PC-3 (cell line): ENCODE measurements around the gene SLC46A1. TPM values are rescaled to one million over a fixed set of nuclear protein-coding genes. Genes with fewer than 3 reads are reported as not detected.

Source experiments
- ATAC-seq: fragments of 200-7000 bp; cut with Tn5 transposase; 2 replicates; pipeline ENCODE4 v1.9.1; 2020; ENCODE audit warnings: mild to moderate bottlenecking, moderate library complexity
- BruUV-seq: library from RNA; stranded (reverse); fragments of 400-500 nt; replicated peaks from 2 replicates; lab custom pipeline; 2021; lab: Mats Ljungman, UMichigan
- CTCF ChIA-PET: fragments of 300-600 bp; sonication (Branson Sonifier 250); formaldehyde crosslinking; loops from one replicate; lab custom pipeline; 2022; ENCODE audit warnings: antibody characterized with exemption; lab: Charles Lee
- POLR2A ChIA-PET: fragments of 300-600 bp; sonication (Branson Sonifier 250); formaldehyde crosslinking; loops from one replicate; lab custom pipeline; 2022; ENCODE audit warnings: antibody characterized with exemption; ENCODE audit not compliant: unreplicated experiment; lab: Charles Lee
- DNase-seq: peaks from one replicate; pipeline ENCODE4 v3.0.0-alpha.2; 2015
- H2AFZ ChIP-seq: fragments of 300-600 bp; sonication (generic); 2 replicates; pipeline ENCODE4 v1.6.0; 2016; ENCODE audit warnings: antibody characterized with exemption, low read length
- H3F3A ChIP-seq: fragments of 300-600 bp; sonication (generic); one replicate; pipeline ENCODE4 v1.6.0; 2017; ENCODE audit warnings: antibody characterized with exemption, low read length, control low read depth, mild to moderate bottlenecking; ENCODE audit not compliant: unreplicated experiment
- H3K27ac ChIP-seq: fragments of 300-600 bp; sonication (generic); 2 replicates; pipeline ENCODE4 v1.5.1; 2016; ENCODE audit warnings: mild to moderate bottlenecking, low read length
- H3K27me3 ChIP-seq: fragments of 300-600 bp; sonication (generic); 2 replicates; pipeline ENCODE4 v1.6.1; 2016; ENCODE audit warnings: low read length, mixed read lengths
- H3K36me3 ChIP-seq: fragments of 300-600 bp; sonication (generic); 2 replicates; pipeline ENCODE4 v1.6.1; 2016; ENCODE audit warnings: low read depth, mixed run types, low read length, mixed read lengths
- H3K4me1 ChIP-seq: fragments of 300-600 bp; sonication (generic); 2 replicates; pipeline ENCODE4 v1.5.1; 2016; ENCODE audit warnings: low read length; ENCODE audit not compliant: insufficient read depth
- H3K4me2 ChIP-seq: fragments of 300-600 bp; sonication (generic); 2 replicates; pipeline ENCODE4 v1.6.0; 2016; ENCODE audit warnings: low read length
- H3K4me3 ChIP-seq: fragments of 300-600 bp; sonication (generic); 2 replicates; pipeline ENCODE4 v1.5.1; 2016; ENCODE audit warnings: mild to moderate bottlenecking, low read length, mixed read lengths
- H3K79me2 ChIP-seq: fragments of 300-600 bp; sonication (generic); 2 replicates; pipeline ENCODE4 v1.6.1; 2017; ENCODE audit warnings: low read length, mixed read lengths
- H3K9ac ChIP-seq: fragments of 300-600 bp; sonication (generic); 2 replicates; pipeline ENCODE4 v1.6.0; 2016; ENCODE audit warnings: mild to moderate bottlenecking, low read length
- H3K9me2 ChIP-seq: fragments of 300-600 bp; sonication (generic); replicated peaks from 2 replicates; pipeline ENCODE4 v1.6.1; 2016; ENCODE audit warnings: mixed run types, low read length, mixed read lengths
- H3K9me3 ChIP-seq: fragments of 300-600 bp; sonication (generic); 2 replicates; pipeline ENCODE4 v1.6.1; 2016; ENCODE audit warnings: low read length, mixed read lengths
- H4K20me1 ChIP-seq: fragments of 300-600 bp; sonication (generic); 2 replicates; pipeline ENCODE4 v1.6.1; 2016; ENCODE audit warnings: low read length, mixed read lengths
- CTCF ChIP-seq: fragments of 300-600 bp; sonication (generic); conservative IDR thresholded peaks from 2 replicates; pipeline ENCODE4 v1.5.1; 2017; ENCODE audit warnings: antibody characterized with exemption, low read depth, mild to moderate bottlenecking, low read length
- EZH2 ChIP-seq: fragments of 300-600 bp; sonication (generic); IDR thresholded peaks from one replicate; pipeline ENCODE4 v1.6.1; 2017; ENCODE audit warnings: antibody characterized with exemption, mild to moderate bottlenecking, low read length; ENCODE audit not compliant: unreplicated experiment
- EZH2phosphoT487 ChIP-seq: fragments of 300-600 bp; sonication (generic); IDR thresholded peaks from 2 replicates; pipeline ENCODE4 v1.6.1; 2018; ENCODE audit warnings: mild to moderate bottlenecking, antibody characterized with exemption, low read length, borderline replicate concordance
- intact Hi-C: fragments of 100-400 bp; cut with micrococcal nuclease; formaldehyde crosslinking; loops from 2 replicates; pipeline ENCODE4 v1.9.0; 2023
- total RNA-seq: library from RNA; depleted of rRNA; stranded (reverse); fragments of >200 nt; gene quantifications from 2 replicates; pipeline ENCODE4 v1.2.3, GENCODE V29; 2014

SLC46A1 gene
- total RNA-seq, 1 experiment from 2014 or later: 10.4 TPM

GRCh38 chr17:28384281-28385036, 21.6 kb downstream of the SLC46A1 start:
- peak overlapping the region; percentile 81 for H3K4me3 ChIP-seq
- peak; percentile 66 for DNase-seq

GRCh38 chr17:28381141-28381825, 24.7 kb downstream of the SLC46A1 start:
- ATAC-seq: no peak
- ChIA-PET POLR2A (no interaction called here), CTCF (no interaction called here)
- H3K4me3 ChIP-seq: no peak overlapping the region
- H3K36me3 ChIP-seq: no peaks in the 10 kb centered on the region
- H3K79me2 ChIP-seq: peaks cover 7% of the 10 kb centered on the region; the same call in 1 of the 2 replicates
- TF ChIP-seq EZH2phosphoT487 (no peak), CTCF (no peak), EZH2 (no peak)
- H3K4me1 ChIP-seq: peaks cover 22% of the 10 kb centered on the region
- no peak overlapping the region for H3K4me2 ChIP-seq
- no peaks in the 10 kb centered on the region for H4K20me1 ChIP-seq
- intact Hi-C loops: no loop called here
- no peaks in the 10 kb centered on the region for H3K9me2 ChIP-seq
- H3K9me3 ChIP-seq: no peaks in the 10 kb centered on the region
- no peak overlapping the region for H3K27ac ChIP-seq
- H3F3A ChIP-seq: no peaks in the 10 kb centered on the region
- H2AFZ ChIP-seq: no peak overlapping the region
- DNase-seq: no peak
- no peaks in the 10 kb centered on the region for H3K27me3 ChIP-seq
- no TSS peak for BruUV-seq
- H3K9ac ChIP-seq: no peak overlapping the region

More at GRCh38 chr17:28384281-28385036, 21.6 kb downstream of the SLC46A1 start:
- CTCF ChIA-PET: no interaction called here
- Histone ChIP-seq H3K4me1 (peaks cover 22% of the 10 kb centered on the region), H3K9me2 (no peaks in the 10 kb centered on the region), H3K79me2 (peaks cover 7% of the 10 kb centered on the region; the same call in 1 of the 2 replicates), H3K27me3 (no peaks in the 10 kb centered on the region), H3F3A (no peaks in the 10 kb centered on the region), H4K20me1 (no peaks in the 10 kb centered on the region), H3K9ac (peak overlapping the region; percentile 61), H3K9me3 (no peaks in the 10 kb centered on the region), H3K27ac (peak overlapping the region; percentile 35), H3K4me2 (peak overlapping the region; percentile 98), H3K36me3 (no peaks in the 10 kb centered on the region), H2AFZ (peak overlapping the region; percentile 90)
- BruUV-seq: no TSS peak
- POLR2A ChIA-PET: interaction anchor here (0.5 to 1.3 kb wide), 4 partner anchors 11 to 85 kb away, joined by 3 to 8 read pairs (median 4); partner anchors contain the start of genes IFT20, POLDIP2 and TNFAIP1
- intact Hi-C loops: no loop called here
- TF ChIP-seq CTCF (no peak), EZH2phosphoT487 (no peak), EZH2 (no peak)
- peak; percentile 90 for ATAC-seq
